ENCODE data around the gene SRGAP1.
"Not testable (repeated sequence)": the region's sequence is repeated elsewhere in the genome, so short reads cannot be mapped to it uniquely, and the experiment has no call there.

SRGAP1 gene

GRCh38 chr12:64018116-64018515 is 173.6 kb downstream of the SRGAP1 start:
- H3K9me3 ChIP-seq (ENCODE audit: control insufficient read depth, insufficient read depth, low read length); H3K36me3 ChIP-seq (ENCODE audit: control insufficient read depth, insufficient read depth, low read length); DNase-seq (ENCODE audit: low read depth, low spot score); H3K4me1 ChIP-seq (ENCODE audit: control insufficient read depth, insufficient read depth, low read length); H3K27me3 ChIP-seq (ENCODE audit: control insufficient read depth, insufficient read depth, low read length); H3K4me3 ChIP-seq (ENCODE audit: low read length); H3K27ac ChIP-seq (ENCODE audit: low read length): not testable (repeated sequence)
- WGBS (ENCODE audit: insufficient coverage, insufficient read length), result no CpG with 5 or more reads among the region's 8 CpGs

GRCh38 chr12:64018524-64018923 is 174.0 kb downstream of the SRGAP1 start:
- H3K9me3 ChIP-seq (ENCODE audit: control insufficient read depth, insufficient read depth, low read length), result no peaks in the 10 kb centered on the region
- no peak overlapping the region for H3K27ac ChIP-seq (ENCODE audit: low read length)
- no peak overlapping the region for H3K4me3 ChIP-seq (ENCODE audit: low read length)
- no peak for DNase-seq (ENCODE audit: low read depth, low spot score)
- no peaks in the 10 kb centered on the region; the same call in 1 of the 2 replicates for H3K4me1 ChIP-seq (ENCODE audit: control insufficient read depth, insufficient read depth, low read length)
- H3K27me3 ChIP-seq (ENCODE audit: control insufficient read depth, insufficient read depth, low read length), result no peaks in the 10 kb centered on the region
- no peaks in the 10 kb centered on the region for H3K36me3 ChIP-seq (ENCODE audit: control insufficient read depth, insufficient read depth, low read length)

- Histone ChIP-seq H3K4me3 (ENCODE audit: low read length) (no peak overlapping the region), H3K27me3 (ENCODE audit: control insufficient read depth, insufficient read depth, low read length) (no peaks in the 10 kb centered on the region), H3K4me1 (ENCODE audit: control insufficient read depth, insufficient read depth, low read length) (no peaks in the 10 kb centered on the region; the same call in 1 of the 2 replicates), H3K9me3 (ENCODE audit: control insufficient read depth, insufficient read depth, low read length) (no peaks in the 10 kb centered on the region), H3K36me3 (ENCODE audit: control insufficient read depth, insufficient read depth, low read length) (no peaks in the 10 kb centered on the region), H3K27ac (ENCODE audit: low read length) (no peak overlapping the region)
- no peak for DNase-seq (ENCODE audit: low read depth, low spot score)
- WGBS (ENCODE audit: insufficient coverage, insufficient read length), result no CpG with 5 or more reads among the region's 2 CpGs
Measured at GRCh38 chr12:64019101-64019500, 174.6 kb downstream of the SRGAP1 start.

DNA sequence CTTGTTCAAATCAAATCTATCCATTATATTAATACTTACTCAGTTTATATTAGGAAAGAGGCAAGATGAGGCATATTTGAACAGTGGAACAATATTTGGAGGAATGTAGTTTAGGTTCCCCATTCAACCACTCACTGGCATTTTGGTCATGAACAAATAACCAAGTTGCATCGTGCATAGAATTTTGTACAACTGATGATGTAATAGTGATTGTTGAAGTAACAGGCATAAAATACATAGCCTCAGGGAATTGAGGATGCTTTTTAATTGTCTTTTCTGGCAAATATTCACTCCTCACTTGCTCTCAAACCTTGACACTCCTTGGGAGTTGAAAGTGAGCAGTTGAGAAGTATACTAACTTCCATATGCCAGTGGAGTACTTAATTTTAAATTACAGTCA is 175.2 kb downstream of the SRGAP1 start:
- H3K27ac ChIP-seq (ENCODE audit: low read length), result no peak overlapping the region
- H3K36me3 ChIP-seq (ENCODE audit: control insufficient read depth, insufficient read depth, low read length), result no peaks in the 10 kb centered on the region
- no peak overlapping the region for H3K4me3 ChIP-seq (ENCODE audit: low read length)
- no peaks in the 10 kb centered on the region for H3K9me3 ChIP-seq (ENCODE audit: control insufficient read depth, insufficient read depth, low read length)
- no peaks in the 10 kb centered on the region; the same call in 1 of the 2 replicates for H3K4me1 ChIP-seq (ENCODE audit: control insufficient read depth, insufficient read depth, low read length)
- H3K27me3 ChIP-seq (ENCODE audit: control insufficient read depth, insufficient read depth, low read length), result no peaks in the 10 kb centered on the region
- no CpG with 5 or more reads among the region's 1 CpG for WGBS (ENCODE audit: insufficient coverage, insufficient read length)
- no peak for DNase-seq (ENCODE audit: low read depth, low spot score)

DNA sequence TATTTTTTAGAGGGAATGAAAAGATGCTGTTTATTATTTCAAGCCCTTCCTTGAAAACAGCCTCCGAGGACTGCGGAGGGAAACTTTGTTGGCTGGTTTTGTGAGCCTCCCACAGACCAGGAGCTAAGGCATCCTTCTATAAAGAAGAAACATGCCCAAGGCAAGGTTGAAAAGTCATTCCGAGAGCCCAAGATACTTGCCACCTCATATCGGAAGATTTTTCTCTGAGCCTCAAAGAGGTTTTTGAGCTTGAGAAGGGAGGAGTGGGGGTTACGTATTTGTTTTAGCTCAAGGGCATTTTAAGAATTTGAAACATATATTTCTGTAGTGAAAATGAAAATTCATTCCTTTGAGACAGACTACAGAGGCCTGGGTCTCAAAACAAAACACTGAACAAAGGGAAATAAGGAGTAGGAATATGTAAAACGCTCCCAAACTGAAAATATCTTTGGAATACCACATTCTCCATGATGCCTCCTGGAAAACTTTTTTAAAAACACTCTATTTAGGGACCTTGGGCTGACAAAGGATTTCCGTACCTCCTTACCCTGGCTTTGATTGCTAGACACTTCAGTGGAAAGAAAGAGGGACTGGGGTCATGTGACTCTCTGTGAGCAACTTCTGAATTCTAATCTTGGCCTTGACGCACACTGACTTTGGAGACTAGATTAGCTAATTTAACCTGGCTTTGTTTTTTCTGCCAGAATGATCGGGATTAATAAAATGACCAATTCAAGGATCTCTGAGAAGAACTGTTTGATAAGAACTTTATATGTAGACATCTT is 180.9 kb downstream of the SRGAP1 start:
- Histone ChIP-seq H3K4me3 (ENCODE audit: low read length) (no peak overlapping the region), H3K27me3 (ENCODE audit: control insufficient read depth, insufficient read depth, low read length) (no peaks in the 10 kb centered on the region), H3K9me3 (ENCODE audit: control insufficient read depth, insufficient read depth, low read length) (no peaks in the 10 kb centered on the region), H3K36me3 (ENCODE audit: control insufficient read depth, insufficient read depth, low read length) (no peaks in the 10 kb centered on the region), H3K4me1 (ENCODE audit: control insufficient read depth, insufficient read depth, low read length) (no peaks in the 10 kb centered on the region; the same call in 1 of the 2 replicates), H3K27ac (ENCODE audit: low read length) (no peak overlapping the region)
- WGBS (ENCODE audit: insufficient coverage, insufficient read length), result 100% methylated on average over 1 of the region's 9 CpGs
- no peak for DNase-seq (ENCODE audit: low read depth, low spot score)

DNA sequence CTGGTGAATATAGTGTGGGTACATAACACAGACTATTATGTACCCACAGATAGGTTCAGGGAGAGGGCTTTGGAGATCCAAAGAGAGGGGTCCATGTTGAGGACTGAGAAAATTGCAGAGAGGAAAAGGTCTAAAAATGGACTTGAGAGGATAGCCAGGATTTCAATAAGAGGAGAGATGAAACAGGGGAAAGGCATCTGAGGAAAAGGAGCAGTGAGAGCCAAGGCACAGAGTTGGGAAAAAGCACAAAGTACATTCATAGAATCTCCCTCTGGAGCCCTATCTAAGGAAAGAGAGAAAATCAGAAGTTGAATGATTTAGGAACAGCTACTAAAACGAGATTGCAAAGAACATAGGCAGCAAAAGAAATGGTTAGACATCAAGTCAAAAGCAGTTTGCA is 182.8 kb downstream of the SRGAP1 start:
- WGBS (ENCODE audit: insufficient coverage, insufficient read length), result no CpG with 5 or more reads among the region's 1 CpG
- Histone ChIP-seq H3K27me3 (ENCODE audit: control insufficient read depth, insufficient read depth, low read length) (no peaks in the 10 kb centered on the region), H3K4me1 (ENCODE audit: control insufficient read depth, insufficient read depth, low read length) (no peaks in the 10 kb centered on the region), H3K27ac (ENCODE audit: low read length) (no peak overlapping the region), H3K9me3 (ENCODE audit: control insufficient read depth, insufficient read depth, low read length) (no peaks in the 10 kb centered on the region), H3K36me3 (ENCODE audit: control insufficient read depth, insufficient read depth, low read length) (no peaks in the 10 kb centered on the region), H3K4me3 (ENCODE audit: low read length) (no peak overlapping the region)
- no peak for DNase-seq (ENCODE audit: low read depth, low spot score)

GRCh38 chr12:64028541-64028940 is 184.0 kb downstream of the SRGAP1 start:
- Histone ChIP-seq H3K27me3 (ENCODE audit: control insufficient read depth, insufficient read depth, low read length) (no peaks in the 10 kb centered on the region), H3K9me3 (ENCODE audit: control insufficient read depth, insufficient read depth, low read length) (no peaks in the 10 kb centered on the region), H3K27ac (ENCODE audit: low read length) (no peak overlapping the region), H3K4me3 (ENCODE audit: low read length) (no peak overlapping the region), H3K36me3 (ENCODE audit: control insufficient read depth, insufficient read depth, low read length) (no peaks in the 10 kb centered on the region), H3K4me1 (ENCODE audit: control insufficient read depth, insufficient read depth, low read length) (no peaks in the 10 kb centered on the region)
- no peak for DNase-seq (ENCODE audit: low read depth, low spot score)
- WGBS (ENCODE audit: insufficient coverage, insufficient read length), result no CpG with 5 or more reads among the region's 5 CpGs

- H3K27ac ChIP-seq (ENCODE audit: low read length), result no peak overlapping the region
- no peaks in the 10 kb centered on the region for H3K9me3 ChIP-seq (ENCODE audit: control insufficient read depth, insufficient read depth, low read length)
- no peaks in the 10 kb centered on the region for H3K4me1 ChIP-seq (ENCODE audit: control insufficient read depth, insufficient read depth, low read length)
- no peaks in the 10 kb centered on the region for H3K27me3 ChIP-seq (ENCODE audit: control insufficient read depth, insufficient read depth, low read length)
- no peaks in the 10 kb centered on the region for H3K36me3 ChIP-seq (ENCODE audit: control insufficient read depth, insufficient read depth, low read length)
- no peak overlapping the region for H3K4me3 ChIP-seq (ENCODE audit: low read length)
- WGBS (ENCODE audit: insufficient coverage, insufficient read length), result no CpG with 5 or more reads among the region's 13 CpGs
- no peak for DNase-seq (ENCODE audit: low read depth, low spot score)
Measured at GRCh38 chr12:64029013-64029857, 184.7 kb downstream of the SRGAP1 start.

- no peak overlapping the region for H3K4me3 ChIP-seq (ENCODE audit: low read length)
- H3K36me3 ChIP-seq (ENCODE audit: control insufficient read depth, insufficient read depth, low read length), result no peaks in the 10 kb centered on the region
- H3K4me1 ChIP-seq (ENCODE audit: control insufficient read depth, insufficient read depth, low read length), result no peaks in the 10 kb centered on the region
- no peaks in the 10 kb centered on the region for H3K27me3 ChIP-seq (ENCODE audit: control insufficient read depth, insufficient read depth, low read length)
- H3K27ac ChIP-seq (ENCODE audit: low read length), result no peak overlapping the region
- no peaks in the 10 kb centered on the region for H3K9me3 ChIP-seq (ENCODE audit: control insufficient read depth, insufficient read depth, low read length)
- DNase-seq (ENCODE audit: low read depth, low spot score), result no peak
Measured at GRCh38 chr12:64030155-64030554, 185.7 kb downstream of the SRGAP1 start.

DNA sequence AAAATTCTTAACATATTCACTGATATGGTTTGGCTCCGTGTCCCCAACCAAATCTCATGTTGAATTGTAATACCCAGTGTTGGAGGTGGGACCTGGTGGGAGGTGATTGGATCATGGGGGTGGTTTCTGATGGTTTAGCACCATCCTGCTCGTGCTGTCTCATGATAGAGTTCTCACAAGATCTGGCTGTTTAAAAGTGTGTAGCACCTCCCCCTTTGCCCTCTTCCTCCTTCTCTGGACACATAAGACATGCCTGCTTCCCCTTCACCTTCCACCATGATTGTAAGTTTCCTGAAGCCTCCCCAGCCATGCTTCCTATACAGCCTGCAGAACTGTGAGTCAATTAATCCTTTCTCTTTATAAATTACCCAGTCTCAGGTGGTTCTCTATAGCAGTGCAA is 189.6 kb downstream of the SRGAP1 start:
- not testable (repeated sequence) for H3K27me3 ChIP-seq (ENCODE audit: control insufficient read depth, insufficient read depth, low read length); H3K27ac ChIP-seq (ENCODE audit: low read length); H3K4me1 ChIP-seq (ENCODE audit: control insufficient read depth, insufficient read depth, low read length); H3K4me3 ChIP-seq (ENCODE audit: low read length); DNase-seq (ENCODE audit: low read depth, low spot score); H3K36me3 ChIP-seq (ENCODE audit: control insufficient read depth, insufficient read depth, low read length); H3K9me3 ChIP-seq (ENCODE audit: control insufficient read depth, insufficient read depth, low read length)
- WGBS (ENCODE audit: insufficient coverage, insufficient read length), result no CpG with 5 or more reads among the region's 2 CpGs
